Middle frontal gyrus (tissue), 1 donor: ENCODE data around the gene SUFU.

Experiments
- DNase-seq: peaks from one replicate; pipeline ENCODE4 v3.0.0-alpha.2; 2015; ENCODE audit warnings: low spot score; ENCODE audit errors: extremely low spot score

The SUFU gene

DNA sequence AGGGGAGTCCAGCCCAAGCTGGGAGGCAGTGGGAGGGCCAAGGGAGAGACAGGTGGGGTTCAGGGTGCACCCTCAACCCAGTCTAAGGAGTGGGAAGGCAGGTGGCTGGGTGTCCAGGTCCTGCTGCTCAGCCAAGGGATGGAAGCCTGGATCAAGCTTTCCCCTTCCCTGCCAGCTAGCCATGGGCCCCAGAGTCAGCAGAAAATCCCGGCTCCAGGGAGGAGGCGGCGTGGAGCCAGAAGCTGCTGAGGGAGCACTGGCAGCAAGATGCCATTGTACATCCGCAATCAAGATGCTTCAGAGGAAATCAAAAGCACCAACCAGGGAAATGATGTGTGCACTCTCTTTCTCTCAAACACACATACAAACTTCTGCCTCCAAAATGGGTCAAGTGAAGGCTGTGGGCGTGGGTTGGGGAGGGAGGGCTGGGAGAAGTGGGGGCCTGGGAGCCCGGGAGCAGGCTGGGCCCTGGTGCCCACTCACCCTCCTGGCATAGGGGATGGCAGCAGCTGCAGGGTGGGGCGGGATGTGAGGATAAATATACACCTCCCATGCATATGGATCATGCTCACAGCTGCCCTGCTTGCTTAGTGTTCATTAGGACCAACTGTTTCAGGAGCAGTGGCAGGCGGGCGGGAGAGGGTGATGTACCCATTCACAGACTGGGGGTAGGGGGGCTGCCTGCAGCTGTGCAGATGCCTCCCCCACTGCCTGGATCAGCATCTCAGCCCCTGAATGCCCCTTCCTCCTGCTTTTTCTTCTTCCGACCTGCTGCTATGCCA is 164.7 kb downstream of the SUFU start:
- peak; percentile 39 for DNase-seq

DNA sequence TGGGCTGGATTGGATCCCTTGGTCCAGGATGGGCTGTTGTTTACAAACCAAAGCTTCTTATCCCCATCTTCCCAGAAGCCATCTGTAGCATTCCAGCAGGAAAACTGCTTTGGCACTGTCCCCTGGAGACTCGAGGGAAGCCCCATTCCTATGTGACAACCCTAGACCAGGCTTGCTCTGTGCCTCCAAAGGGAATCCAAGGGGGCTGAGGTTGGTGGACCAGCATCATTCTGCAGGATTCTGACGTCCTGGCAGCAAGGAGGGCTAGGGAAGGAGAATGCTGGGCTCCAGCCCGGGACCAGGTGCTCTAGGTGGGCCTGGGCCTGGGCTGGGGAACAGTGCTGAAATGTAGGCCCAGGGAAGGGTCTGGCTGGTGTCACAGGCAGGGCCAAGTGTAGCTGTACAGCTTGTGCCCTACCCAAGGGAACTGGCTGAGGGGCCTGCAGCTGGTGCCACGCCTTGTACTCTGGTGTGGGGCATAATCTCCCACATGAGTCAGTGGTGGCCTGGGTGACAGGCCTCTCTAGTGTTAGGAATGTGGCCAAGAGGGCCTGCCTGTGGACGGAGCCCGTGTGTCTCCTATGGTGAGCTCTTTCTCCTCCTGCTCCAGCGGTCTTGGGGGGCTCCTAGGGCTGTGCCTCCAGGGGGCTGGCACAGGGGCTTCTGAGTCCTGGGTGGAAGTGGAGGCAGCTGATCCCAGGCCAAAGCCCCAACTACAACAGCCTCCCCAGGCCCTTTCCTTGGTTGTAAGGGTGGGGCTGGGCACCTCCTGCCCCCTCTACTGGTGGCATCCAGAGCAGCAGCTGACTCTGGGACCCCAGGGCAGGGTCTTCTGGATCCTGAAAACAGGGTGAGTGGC is 165.7 kb downstream of the SUFU start:
- no peak for DNase-seq

DNA sequence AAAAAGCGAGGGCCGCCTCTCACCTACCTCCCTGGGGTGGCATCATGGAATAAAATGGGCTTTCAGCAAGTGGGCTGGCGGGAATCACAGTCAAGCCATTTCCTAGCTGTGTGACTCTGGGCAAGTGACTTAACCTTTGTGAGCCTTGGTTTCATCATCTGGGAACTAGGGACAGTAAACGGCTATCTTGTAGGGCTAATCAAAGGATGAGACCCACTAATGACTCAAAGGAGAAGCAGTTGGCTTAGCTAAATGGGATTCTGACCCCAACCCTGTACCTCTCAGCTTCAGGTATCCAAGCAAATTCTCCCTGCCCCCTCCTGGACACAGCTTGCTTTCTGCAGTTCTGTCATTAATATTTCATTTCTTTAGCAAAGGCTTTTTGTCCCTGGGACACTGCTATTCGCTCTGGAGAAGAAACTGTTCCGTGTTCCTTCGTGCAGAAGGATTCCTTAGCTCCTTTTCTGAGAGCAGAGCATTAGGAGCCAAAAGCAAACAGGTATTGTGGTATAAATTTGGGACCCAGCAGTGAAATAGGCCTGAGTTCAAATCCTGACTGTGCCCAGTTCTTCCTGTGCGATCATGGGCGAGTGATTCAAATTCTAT is 166.4 kb downstream of the SUFU start:
- DNase-seq, result no peak

DNA sequence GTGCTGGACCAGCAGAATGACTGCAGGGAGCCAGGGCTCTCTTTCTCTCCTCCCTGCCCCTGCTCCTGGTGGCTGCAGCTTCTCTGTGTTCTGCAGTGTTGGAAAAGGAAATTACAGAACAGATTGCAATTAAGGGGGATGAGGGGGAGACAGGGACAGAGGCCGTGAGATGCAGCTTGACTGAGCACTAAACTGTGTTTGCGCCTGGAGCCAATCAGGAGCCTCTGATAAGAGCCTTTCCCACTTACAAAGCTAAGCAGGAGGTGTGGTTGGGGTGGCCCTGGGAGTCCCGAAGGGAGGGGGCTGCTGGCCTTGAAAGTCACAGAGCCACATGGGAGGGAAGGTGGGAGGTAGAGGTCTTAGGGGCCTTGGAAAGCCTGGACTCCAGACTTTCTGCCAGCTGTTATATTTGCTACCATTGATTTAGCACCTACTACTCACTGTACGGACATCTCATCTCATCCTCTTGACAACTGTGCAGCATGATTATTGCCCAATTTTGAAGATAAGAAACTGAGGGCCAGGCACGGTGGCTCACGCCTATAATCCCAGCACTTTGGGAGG is 167.2 kb downstream of the SUFU start:
- no peak for DNase-seq

GRCh38 chr10:102673236-102673818 is 169.6 kb downstream of the SUFU start:
- no peak for DNase-seq

GRCh38 chr10:102673819-102674511 is 170.2 kb downstream of the SUFU start:
- DNase-seq, result peak; percentile 62

DNA sequence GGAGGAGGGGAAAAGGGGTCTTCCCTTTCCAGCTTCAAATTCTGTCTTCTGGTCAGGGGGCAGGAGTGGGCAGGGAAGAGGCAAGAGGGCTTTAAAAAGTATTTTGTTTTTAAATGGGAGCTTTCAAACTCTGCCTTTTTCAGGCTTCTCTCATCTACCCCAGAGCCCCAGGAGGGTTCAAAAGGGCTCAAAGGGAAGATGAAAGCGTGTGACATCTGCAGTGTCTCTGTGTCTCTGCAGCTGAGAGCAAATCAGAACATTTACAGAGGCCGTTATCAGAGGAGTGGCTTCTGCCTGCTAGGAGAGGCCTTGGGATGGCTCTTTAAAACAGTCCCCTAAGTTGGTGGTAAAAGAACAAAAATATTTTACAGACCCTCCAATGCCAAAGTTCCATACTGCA is 170.8 kb downstream of the SUFU start:
- DNase-seq, result no peak

DNA sequence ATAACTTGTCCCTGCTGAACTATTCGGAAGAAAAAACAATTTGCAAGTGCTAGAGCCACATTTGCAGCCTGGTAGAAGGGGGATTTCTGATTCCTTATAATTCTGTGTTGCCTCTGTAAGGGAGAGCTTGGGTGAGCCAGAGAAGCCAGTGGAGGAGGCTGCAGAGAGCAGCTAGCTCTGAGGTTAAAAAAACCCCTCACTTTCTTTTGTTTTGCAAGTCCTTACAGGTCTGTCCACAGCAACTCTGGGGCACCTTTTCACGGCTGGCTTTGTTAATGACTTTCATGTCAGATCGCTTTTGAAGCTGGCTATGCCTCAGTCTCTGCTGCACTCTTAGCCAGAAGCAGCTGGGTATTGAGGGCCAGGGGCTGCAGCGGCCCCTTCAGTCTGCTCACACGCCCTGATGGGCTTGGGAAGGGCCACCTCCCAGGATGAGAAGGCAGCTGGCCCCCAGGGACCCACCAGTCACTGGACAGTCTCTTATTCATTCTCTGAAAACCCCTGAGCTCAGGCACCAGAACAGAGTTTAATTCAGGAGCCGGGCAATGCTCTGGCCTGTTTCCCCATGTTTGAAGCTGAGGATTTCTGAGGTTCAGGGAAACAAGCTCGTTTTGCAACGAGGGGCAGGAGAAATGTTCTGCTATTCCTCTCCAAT is 171.4 kb downstream of the SUFU start:
- DNase-seq, result no peak

GRCh38 chr10:102675666-102676533 is 172.1 kb downstream of the SUFU start:
- no peak for DNase-seq

DNA sequence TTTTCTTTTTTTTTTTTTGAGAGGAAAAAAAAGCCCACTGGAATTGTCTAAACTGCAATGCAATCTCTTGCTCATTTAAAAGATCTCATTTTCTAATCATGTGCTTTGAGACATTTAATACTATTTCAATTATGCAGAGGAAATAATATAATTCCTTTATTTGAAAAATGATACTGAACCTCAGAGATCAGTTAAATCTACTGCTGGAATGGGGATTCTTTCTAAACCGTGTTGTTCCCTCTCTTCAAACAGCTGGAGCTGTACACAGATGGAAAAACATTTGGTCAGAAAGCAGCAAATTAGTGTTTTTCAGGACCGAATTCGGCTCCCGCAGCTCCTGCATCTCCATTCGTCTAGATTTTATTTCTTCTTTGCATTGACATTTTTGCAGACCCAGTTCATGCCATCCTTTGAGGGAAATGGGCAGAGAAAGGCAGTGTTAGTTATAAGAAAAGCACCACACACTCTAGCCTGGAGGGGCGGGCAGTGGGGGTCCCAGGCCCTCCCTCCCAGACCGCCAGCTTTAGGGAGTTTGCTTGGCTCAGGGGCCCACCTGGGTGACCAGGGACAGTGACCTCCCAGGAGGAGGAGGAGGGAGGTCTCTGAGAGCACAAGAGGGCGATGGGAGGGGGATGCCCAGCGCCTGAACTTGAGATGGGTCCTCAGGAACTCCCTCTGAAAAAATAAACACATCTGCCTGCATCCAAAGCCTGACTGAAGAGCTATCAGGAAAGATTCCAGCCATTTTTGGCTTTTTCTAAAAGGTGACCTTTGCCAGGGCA is 173.0 kb downstream of the SUFU start:
- DNase-seq, result no peak

DNA sequence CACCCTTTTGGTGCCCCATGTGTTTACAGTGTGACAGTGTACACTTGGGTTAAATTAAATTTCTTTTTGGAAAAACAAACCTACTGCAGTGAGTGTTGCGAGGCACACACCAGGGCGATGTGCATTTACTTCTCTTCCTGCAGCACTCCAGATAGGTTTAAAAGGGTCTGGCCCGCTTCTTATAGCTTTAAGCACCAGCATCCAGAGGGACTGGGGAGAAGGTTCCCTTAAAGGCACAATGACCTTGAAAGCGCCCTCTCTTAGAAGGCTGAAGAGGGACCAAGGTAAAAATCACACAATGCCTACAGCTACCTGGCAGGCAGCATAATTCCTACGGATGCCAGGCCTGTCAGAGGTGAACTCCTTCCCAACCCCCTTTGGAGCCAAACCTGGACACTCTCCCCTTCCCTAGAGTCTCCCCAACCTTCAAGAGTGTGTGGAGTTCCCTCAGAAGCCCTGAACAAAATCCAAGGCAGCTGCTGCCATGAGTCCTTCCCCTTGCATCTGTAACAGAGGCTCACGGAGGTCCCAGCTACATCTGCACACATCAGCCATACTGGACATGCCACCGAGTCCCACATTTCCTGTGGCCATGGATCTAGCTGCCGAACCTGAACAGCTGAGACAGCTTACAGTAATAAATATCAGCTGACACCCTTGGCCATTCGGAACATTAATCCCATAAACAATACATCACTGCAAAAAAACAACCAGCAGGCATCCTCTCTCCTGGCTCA is 173.7 kb downstream of the SUFU start:
- DNase-seq, result no peak

DNA sequence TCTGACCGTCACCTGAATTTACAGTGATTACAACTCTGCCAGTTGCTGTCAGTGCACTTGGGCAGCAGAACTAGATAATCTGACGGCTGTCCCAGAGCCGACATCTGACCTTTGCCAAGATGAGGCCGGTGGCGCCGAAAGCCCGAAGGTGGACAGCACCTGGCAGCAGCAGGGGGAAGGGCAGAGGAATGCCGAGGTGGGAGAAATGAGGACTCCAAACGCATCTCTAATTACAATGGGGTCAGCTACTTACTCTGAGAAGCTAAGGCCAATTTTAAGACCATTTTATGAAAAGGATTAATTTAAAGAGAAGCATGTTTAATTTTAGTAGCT is 174.3 kb downstream of the SUFU start:
- DNase-seq, result no peak

GRCh38 chr10:102678842-102679289 is 175.1 kb downstream of the SUFU start:
- DNase-seq, result no peak

DNA sequence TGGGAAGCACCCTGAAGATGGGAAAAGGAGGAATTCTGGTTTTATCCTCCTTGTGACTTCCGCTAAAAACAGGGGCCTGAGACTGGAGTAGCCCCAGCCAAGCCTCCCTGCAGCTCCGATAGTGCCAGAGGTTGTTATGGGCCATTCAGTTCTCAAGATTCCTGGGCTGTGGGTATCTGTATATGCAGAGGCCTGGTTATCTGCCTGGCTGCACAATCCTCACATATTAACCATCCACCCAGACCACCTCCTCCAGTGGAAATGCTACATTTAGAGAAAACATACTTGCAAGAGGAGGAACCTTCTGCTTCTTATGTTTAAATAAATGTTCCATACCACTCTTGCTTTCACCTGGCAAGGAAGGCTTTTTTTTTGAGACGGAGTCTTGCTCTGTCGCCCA is 175.8 kb downstream of the SUFU start:
- DNase-seq, result no peak

DNA sequence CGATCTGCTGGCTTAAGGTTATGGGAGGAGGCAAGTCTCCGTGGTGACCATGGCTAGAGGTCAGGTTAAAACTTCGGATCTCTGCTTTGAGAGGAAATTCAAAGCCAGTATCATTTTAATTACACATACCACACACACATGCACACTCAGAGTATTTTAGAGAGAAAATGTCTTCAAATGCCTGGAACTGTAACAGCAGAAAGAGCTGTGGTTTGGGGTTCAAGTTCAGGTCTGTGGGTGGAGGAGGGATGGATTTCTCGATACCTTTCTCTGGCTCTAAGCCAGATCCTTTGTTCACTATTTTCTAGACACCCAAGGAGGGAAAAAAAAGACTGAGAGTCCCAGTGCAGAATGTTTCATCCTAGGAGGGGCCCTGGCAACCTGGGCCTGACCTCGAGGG is 177.9 kb downstream of the SUFU start:
- no peak for DNase-seq

- DNase-seq, result no peak
Measured at GRCh38 chr10:102682416-102682815, 178.6 kb downstream of the SUFU start.

DNA sequence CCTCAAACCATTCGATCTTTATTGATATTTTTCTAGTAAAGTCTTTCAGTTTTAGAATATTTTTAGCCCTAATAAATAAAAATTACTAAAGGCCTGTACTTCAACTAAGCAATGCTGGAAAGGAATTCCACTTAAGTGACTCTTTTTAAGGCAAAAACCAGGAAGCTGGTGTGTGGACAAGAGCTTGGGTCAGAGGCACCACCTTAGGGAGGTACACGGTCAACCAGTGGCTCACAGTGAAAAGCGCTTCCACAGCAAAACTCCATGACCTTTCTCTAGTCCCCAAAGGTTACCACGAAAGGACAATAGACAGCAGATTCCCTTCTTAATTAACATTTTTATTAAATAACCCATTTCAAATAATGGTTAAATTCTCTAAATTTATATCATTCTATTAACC is 179.2 kb downstream of the SUFU start:
- no peak for DNase-seq
